WTC11 (cell line): ENCODE data around the gene RCBTB1. TPM values are rescaled to one million over a fixed set of nuclear protein-coding genes. Genes with fewer than 3 reads are reported as not detected.

Experiments used
- ATAC-seq: fragments of 200-7000 bp; cut with Tn5 transposase; 2 replicates; pipeline ENCODE4 v1.10.0; 2021; ENCODE audit warnings: mild to moderate bottlenecking, moderate library complexity
- CTCF ChIA-PET: fragments of 300-600 bp; sonication (Branson Sonifier 250); formaldehyde crosslinking; loops from one replicate; lab custom pipeline; 2021; ENCODE audit warnings: antibody characterized with exemption; lab: Charles Lee
- POLR2A ChIA-PET: fragments of 350-600 bp; sonication (Branson Sonifier 250); formaldehyde crosslinking; loops from one replicate; lab custom pipeline; 2021; ENCODE audit warnings: antibody characterized with exemption; lab: Charles Lee
- DNase-seq: peaks from one replicate; pipeline ENCODE4 v3.0.0; 2021; ENCODE audit warnings: low spot score
- H3K27ac Mint-ChIP-seq: 2 replicates; pipeline ENCODE4 v1.8.0; 2021; ENCODE audit warnings: mixed read lengths
- H3K27me3 Mint-ChIP-seq: 2 replicates; pipeline ENCODE4 v1.8.0; 2021; ENCODE audit warnings: low read depth, mild to moderate bottlenecking, moderate library complexity, mixed read lengths
- H3K36me3 Mint-ChIP-seq: 2 replicates; pipeline ENCODE4 v1.8.0; 2021; ENCODE audit warnings: mixed read lengths
- H3K4me1 Mint-ChIP-seq: 2 replicates; pipeline ENCODE4 v1.8.0; 2022; ENCODE audit warnings: mixed read lengths
- H3K4me3 Mint-ChIP-seq: 2 replicates; pipeline ENCODE4 v1.8.0; 2021; ENCODE audit warnings: mild to moderate bottlenecking, moderate library complexity, mixed read lengths
- H3K9me3 Mint-ChIP-seq: 2 replicates; pipeline ENCODE4 v1.8.0; 2021; ENCODE audit warnings: mixed read lengths
- CTCF ChIP-seq: fragments of 200-600 bp; IDR thresholded peaks from 2 replicates; pipeline ENCODE4 v1.8.0; 2022; ENCODE audit warnings: antibody characterized with exemption
- EMX1 ChIP-seq: fragments of 250-450 bp; sonication (Bioruptor Pico); IDR thresholded peaks from 2 replicates; pipeline ENCODE4 v1.8.0; 2021; ENCODE audit warnings: mild to moderate bottlenecking
- ESRRA ChIP-seq: sonication (generic); formaldehyde crosslinking; IDR thresholded peaks from 2 replicates; pipeline ENCODE4 v1.8.1; 2022; ENCODE audit warnings: mild to moderate bottlenecking, missing genetic modification reagents, borderline replicate concordance
- FOXJ3 ChIP-seq: sonication (generic); formaldehyde crosslinking; IDR thresholded peaks from 2 replicates; pipeline ENCODE4 v1.9.0; 2021; ENCODE audit warnings: missing genetic modification reagents, mild to moderate bottlenecking, borderline replicate concordance
- FOXK1 ChIP-seq: sonication (generic); formaldehyde crosslinking; IDR thresholded peaks from 2 replicates; pipeline ENCODE4 v1.8.0; 2022; ENCODE audit warnings: mild to moderate bottlenecking, moderate library complexity, missing genetic modification reagents
- GTF2I ChIP-seq: fragments of 250-450 bp; sonication (Bioruptor Pico); conservative IDR thresholded peaks from 2 replicates; pipeline ENCODE4 v1.4.0; 2021; ENCODE audit warnings: mild to moderate bottlenecking
- IRF2 ChIP-seq: sonication (generic); formaldehyde crosslinking; IDR thresholded peaks from 2 replicates; pipeline ENCODE4 v1.8.0; 2022; ENCODE audit warnings: low read depth, missing genetic modification reagents, borderline replicate concordance
- JUN ChIP-seq: sonication (generic); formaldehyde crosslinking; IDR thresholded peaks from 2 replicates; pipeline ENCODE4 v1.8.0; 2023; ENCODE audit warnings: mild to moderate bottlenecking, missing genetic modification reagents
- NR1H2 ChIP-seq: sonication (generic); formaldehyde crosslinking; IDR thresholded peaks from 2 replicates; pipeline ENCODE4 v1.9.0; 2021; ENCODE audit warnings: mild to moderate bottlenecking, moderate library complexity, missing genetic modification reagents
- NR3C1 ChIP-seq: sonication (generic); formaldehyde crosslinking; conservative IDR thresholded peaks from 2 replicates; pipeline ENCODE4 v1.8.1; 2023; ENCODE audit warnings: low read depth, mild to moderate bottlenecking, missing genetic modification reagents
- PREB ChIP-seq: sonication (generic); formaldehyde crosslinking; IDR thresholded peaks from 2 replicates; pipeline ENCODE4 v1.8.1; 2022; ENCODE audit warnings: mild to moderate bottlenecking, missing genetic modification reagents, moderate library complexity, borderline replicate concordance
- SP1 ChIP-seq: sonication (generic); formaldehyde crosslinking; conservative IDR thresholded peaks from 2 replicates; pipeline ENCODE4 v1.8.1; 2022; ENCODE audit warnings: missing genetic modification reagents
- USF1 ChIP-seq: sonication (generic); formaldehyde crosslinking; IDR thresholded peaks from 2 replicates; pipeline ENCODE4 v1.8.0; 2022; ENCODE audit warnings: mild to moderate bottlenecking, missing genetic modification reagents
- ZNF138 ChIP-seq: sonication (generic); formaldehyde crosslinking; conservative IDR thresholded peaks from 2 replicates; pipeline ENCODE4 v1.8.1; 2022; ENCODE audit warnings: mild to moderate bottlenecking, moderate library complexity, missing genetic modification reagents
- ZSCAN18 ChIP-seq: fragments of 250-450 bp; sonication (Bioruptor Pico); IDR thresholded peaks from 2 replicates; pipeline ENCODE4 v2.1.2; 2022; ENCODE audit warnings: mild to moderate bottlenecking, moderate library complexity
- total RNA-seq: library from RNA; stranded (reverse); gene quantifications from 3 replicates; pipeline ENCODE4 v1.2.3, GENCODE V29; 2021
- TF ChIP-seq, protein P1 (sequence below): fragments of 250-450 bp; sonication (Bioruptor Pico); IDR thresholded peaks from 2 replicates; pipeline ENCODE4 v1.8.0; 2021; ENCODE audit warnings: mild to moderate bottlenecking
- TF ChIP-seq, protein P2 (sequence below): sonication (generic); formaldehyde crosslinking; IDR thresholded peaks from 2 replicates; pipeline ENCODE4 v1.8.0; 2022; ENCODE audit warnings: missing genetic modification reagents
- TF ChIP-seq, protein P3 (sequence below): sonication (generic); formaldehyde crosslinking; IDR thresholded peaks from 2 replicates; pipeline ENCODE4 v1.8.1; 2023; ENCODE audit warnings: mild to moderate bottlenecking, moderate library complexity, missing genetic modification reagents
- TF ChIP-seq, protein P4 (sequence below): sonication (generic); formaldehyde crosslinking; IDR thresholded peaks from 2 replicates; pipeline ENCODE4 v1.8.1; 2022; ENCODE audit warnings: low read depth, mild to moderate bottlenecking, moderate library complexity, missing genetic modification reagents, borderline replicate concordance

Gene RCBTB1
- total RNA-seq, 1 experiment from 2014 or later: 31.3 TPM

- no peak for TF ChIP-seq JUN (CRISPR knock-in tag)
These were observed 23.4 kb upstream of the RCBTB1 start (continued) for GRCh38 chr13:49608651-49609331.

DNA sequence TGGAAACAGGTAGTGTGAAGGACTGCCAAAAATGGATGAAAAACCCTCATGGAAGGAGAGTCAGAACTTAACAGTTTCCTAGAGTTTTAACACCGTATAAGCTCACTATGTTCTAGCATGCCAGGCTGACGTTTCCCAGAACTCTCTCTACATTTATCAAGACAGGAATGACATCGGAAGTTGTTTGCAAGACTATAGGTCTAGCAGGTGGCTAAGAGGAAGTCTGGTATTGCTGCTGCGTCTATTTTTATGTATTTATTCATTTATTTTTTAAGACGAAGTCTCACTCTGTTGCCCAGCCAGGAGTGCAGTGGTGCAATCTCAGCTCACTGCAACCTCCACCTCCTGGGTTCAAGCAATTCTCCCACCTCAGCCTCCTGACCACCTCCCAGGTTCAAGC, 22.4 kb upstream of the RCBTB1 start:
- Mint-ChIP-seq H3K9me3 (no peaks in the 10 kb centered on the region), H3K4me3 (no peak overlapping the region), H3K27ac (no peak overlapping the region), H3K4me1 (peaks cover 8% of the 10 kb centered on the region; the same call in 1 of the 2 replicates), H3K36me3 (no peaks in the 10 kb centered on the region), H3K27me3 (no peaks in the 10 kb centered on the region)
- ChIA-PET POLR2A (no interaction called here), CTCF (interaction anchor here (0.8 to 3.0 kb wide), 8 partner anchors 21 to 327 kb away, joined by 3 to 11 read pairs (median 6); partner anchors contain the start of genes PHF11 and RCBTB1)
- TF ChIP-seq, protein P1, sequence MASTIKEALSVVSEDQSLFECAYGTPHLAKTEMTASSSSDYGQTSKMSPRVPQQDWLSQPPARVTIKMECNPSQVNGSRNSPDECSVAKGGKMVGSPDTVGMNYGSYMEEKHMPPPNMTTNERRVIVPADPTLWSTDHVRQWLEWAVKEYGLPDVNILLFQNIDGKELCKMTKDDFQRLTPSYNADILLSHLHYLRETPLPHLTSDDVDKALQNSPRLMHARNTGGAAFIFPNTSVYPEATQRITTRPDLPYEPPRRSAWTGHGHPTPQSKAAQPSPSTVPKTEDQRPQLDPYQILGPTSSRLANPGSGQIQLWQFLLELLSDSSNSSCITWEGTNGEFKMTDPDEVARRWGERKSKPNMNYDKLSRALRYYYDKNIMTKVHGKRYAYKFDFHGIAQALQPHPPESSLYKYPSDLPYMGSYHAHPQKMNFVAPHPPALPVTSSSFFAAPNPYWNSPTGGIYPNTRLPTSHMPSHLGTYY (CRISPR knock-in tag): no peak
- TF ChIP-seq EMX1 (CRISPR knock-in tag) (no peak), SP1 (CRISPR knock-in tag) (no peak), FOXK1 (CRISPR knock-in tag) (no peak), GTF2I (CRISPR knock-in tag) (no peak), ESRRA (CRISPR knock-in tag) (no peak), NR1H2 (CRISPR knock-in tag) (no peak), ZNF138 (CRISPR knock-in tag) (no peak), PREB (CRISPR knock-in tag) (no peak), IRF2 (CRISPR knock-in tag) (no peak), USF1 (CRISPR knock-in tag) (no peak), ZSCAN18 (CRISPR knock-in tag) (no peak), NR3C1 (CRISPR knock-in tag) (no peak), CTCF (no peak), FOXJ3 (CRISPR knock-in tag) (no peak)
- TF ChIP-seq, protein P2, sequence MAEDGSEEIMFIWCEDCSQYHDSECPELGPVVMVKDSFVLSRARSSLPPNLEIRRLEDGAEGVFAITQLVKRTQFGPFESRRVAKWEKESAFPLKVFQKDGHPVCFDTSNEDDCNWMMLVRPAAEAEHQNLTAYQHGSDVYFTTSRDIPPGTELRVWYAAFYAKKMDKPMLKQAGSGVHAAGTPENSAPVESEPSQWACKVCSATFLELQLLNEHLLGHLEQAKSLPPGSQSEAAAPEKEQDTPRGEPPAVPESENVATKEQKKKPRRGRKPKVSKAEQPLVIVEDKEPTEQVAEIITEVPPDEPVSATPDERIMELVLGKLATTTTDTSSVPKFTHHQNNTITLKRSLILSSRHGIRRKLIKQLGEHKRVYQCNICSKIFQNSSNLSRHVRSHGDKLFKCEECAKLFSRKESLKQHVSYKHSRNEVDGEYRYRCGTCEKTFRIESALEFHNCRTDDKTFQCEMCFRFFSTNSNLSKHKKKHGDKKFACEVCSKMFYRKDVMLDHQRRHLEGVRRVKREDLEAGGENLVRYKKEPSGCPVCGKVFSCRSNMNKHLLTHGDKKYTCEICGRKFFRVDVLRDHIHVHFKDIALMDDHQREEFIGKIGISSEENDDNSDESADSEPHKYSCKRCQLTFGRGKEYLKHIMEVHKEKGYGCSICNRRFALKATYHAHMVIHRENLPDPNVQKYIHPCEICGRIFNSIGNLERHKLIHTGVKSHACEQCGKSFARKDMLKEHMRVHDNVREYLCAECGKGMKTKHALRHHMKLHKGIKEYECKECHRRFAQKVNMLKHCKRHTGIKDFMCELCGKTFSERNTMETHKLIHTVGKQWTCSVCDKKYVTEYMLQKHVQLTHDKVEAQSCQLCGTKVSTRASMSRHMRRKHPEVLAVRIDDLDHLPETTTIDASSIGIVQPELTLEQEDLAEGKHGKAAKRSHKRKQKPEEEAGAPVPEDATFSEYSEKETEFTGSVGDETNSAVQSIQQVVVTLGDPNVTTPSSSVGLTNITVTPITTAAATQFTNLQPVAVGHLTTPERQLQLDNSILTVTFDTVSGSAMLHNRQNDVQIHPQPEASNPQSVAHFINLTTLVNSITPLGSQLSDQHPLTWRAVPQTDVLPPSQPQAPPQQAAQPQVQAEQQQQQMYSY (CRISPR knock-in tag): no peak
- TF ChIP-seq, protein P3, sequence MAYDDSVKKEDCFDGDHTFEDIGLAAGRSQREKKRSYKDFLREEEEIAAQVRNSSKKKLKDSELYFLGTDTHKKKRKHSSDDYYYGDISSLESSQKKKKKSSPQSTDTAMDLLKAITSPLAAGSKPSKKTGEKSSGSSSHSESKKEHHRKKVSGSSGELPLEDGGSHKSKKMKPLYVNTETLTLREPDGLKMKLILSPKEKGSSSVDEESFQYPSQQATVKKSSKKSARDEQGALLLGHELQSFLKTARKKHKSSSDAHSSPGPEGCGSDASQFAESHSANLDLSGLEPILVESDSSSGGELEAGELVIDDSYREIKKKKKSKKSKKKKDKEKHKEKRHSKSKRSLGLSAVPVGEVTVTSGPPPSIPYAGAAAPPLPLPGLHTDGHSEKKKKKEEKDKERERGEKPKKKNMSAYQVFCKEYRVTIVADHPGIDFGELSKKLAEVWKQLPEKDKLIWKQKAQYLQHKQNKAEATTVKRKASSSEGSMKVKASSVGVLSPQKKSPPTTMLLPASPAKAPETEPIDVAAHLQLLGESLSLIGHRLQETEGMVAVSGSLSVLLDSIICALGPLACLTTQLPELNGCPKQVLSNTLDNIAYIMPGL (CRISPR knock-in tag): no peak
- TF ChIP-seq, protein P4, sequence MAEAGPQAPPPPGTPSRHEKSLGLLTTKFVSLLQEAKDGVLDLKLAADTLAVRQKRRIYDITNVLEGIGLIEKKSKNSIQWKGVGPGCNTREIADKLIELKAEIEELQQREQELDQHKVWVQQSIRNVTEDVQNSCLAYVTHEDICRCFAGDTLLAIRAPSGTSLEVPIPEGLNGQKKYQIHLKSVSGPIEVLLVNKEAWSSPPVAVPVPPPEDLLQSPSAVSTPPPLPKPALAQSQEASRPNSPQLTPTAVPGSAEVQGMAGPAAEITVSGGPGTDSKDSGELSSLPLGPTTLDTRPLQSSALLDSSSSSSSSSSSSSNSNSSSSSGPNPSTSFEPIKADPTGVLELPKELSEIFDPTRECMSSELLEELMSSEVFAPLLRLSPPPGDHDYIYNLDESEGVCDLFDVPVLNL (CRISPR knock-in tag): no peak
- DNase-seq (no peak), ATAC-seq (no peak)
